GM18502 (cell line): ENCODE measurements around the gene MFAP4.

Source experiments
- ATAC-seq: cut with Tn5 transposase; IDR thresholded peaks from one replicate; pipeline ENCODE4 v1.9.1; 2021; ENCODE audit warnings: mild to moderate bottlenecking; ENCODE audit not compliant: unreplicated experiment, poor library complexity

The MFAP4 gene

DNA sequence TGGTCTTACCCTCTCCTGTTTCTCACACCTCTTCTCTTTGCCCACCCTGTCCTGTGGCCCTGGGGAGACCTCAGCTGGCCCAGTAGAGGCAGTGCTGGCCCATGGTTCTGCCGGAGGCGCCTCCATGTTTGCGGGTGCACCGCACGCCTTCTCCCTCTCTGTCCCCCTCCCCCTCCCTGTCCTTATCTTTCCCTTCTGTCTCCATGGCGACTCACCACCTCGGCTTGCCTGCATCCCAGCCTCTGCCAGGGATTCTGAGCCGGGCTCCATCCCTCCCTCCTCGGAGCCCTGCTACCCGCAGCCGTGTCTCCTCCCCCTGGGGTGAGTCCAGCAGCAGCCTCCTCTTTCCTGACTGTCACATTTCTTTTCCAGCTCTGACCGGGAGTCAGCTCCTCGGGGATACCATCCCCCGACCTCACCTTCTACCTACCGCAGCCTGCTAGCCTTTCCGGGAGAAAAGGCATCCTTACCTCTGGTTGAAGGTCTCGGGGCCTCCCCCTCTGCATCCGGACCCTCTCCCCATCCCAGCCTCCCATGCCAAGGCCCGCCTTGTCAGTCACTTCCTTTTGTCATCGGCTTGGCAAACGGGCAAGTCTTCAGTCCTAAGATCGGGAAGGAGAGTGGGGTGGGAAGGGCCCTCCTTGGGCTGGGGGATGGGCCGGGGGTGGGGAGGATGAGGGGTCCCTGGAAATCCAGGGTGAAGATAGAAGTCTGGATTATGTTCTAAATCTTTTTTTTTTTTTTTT is 24.1 kb upstream of the MFAP4 start, which contains the start of gene RNF112:
TSS of gene RNF112 (plus strand) at position 358 of the 746 bp plus-strand sequence. CDS start at position 535, 177 bp downstream.
- no peak for ATAC-seq

DNA sequence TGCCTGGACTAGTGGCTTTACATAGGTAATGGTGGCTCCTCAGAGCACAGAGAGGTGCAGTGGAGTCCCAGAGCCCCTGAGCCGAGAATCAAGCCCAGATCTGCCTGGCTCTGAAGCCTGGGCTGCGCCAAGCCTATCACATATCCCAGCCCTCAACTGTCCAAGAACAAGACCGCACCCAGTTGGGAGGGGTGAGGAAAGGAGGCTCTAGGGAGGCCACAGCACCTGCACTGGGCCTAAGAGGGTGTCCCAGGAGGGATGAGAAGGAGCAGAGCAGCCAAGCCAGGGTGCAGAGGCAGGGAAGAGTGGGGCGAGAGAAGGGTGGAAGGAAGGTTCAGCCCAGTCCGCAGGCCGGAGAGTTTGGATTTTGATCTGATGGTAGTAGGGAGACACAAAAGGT is 23.1 kb upstream of the MFAP4 start:
- no peak for ATAC-seq

DNA sequence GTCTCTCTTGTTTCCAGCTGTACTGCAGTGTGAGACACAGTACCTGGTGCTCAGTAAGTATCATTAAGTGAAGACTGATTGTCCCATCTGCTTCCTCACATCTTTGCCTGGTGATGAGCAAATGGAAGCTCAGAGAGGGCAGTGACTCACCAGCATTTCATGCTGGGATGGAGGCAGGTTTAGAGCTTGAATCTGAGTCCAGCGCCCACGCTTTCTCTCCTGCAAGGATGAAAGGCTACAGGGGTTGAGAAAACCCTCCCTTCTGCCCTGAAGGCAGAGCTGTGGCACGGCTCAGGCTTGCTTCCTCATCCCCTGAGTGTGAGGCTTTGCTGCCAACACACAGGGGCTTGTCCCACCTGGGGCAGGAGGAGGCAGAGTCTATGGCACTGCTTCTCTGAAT is 22.5 kb upstream of the MFAP4 start:
- no peak for ATAC-seq

DNA sequence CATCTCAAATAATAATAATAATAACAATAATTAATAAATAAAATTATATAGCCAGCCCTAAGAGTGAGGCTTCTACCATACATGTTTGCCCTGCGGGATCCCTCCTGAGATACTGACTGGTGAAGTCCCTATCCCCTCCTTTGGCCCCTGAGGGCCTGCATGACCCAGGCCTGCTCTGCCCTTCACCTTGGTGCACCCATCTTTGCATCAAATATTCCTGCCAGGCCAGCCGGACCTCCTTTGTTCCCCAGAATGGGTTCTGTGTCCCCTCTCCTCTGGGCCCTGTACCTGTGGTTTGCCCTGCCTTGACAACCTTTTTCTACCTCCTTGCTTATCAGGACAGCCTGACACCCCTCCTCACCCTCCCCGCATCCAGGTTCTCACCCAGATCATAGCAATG is 22.1 kb upstream of the MFAP4 start:
- no peak for ATAC-seq

DNA sequence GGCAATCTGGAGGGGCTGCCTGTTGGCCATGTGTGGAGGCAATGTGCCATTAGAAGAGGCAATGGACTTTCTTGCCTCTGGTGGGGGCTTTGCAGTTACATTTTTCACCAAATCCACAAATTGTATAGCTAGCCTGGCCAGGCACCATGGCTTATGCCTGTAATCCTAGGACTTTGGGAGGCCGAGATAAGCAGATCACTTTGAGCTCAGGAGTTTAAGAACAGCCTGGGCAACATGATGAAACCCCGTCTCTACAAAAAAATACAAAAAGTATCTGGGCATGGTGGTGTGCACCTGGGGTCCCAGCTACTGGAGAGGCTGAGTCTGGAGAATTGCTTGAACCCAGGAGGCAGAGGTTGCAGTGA is 21.3 kb upstream of the MFAP4 start:
- no peak for ATAC-seq

DNA sequence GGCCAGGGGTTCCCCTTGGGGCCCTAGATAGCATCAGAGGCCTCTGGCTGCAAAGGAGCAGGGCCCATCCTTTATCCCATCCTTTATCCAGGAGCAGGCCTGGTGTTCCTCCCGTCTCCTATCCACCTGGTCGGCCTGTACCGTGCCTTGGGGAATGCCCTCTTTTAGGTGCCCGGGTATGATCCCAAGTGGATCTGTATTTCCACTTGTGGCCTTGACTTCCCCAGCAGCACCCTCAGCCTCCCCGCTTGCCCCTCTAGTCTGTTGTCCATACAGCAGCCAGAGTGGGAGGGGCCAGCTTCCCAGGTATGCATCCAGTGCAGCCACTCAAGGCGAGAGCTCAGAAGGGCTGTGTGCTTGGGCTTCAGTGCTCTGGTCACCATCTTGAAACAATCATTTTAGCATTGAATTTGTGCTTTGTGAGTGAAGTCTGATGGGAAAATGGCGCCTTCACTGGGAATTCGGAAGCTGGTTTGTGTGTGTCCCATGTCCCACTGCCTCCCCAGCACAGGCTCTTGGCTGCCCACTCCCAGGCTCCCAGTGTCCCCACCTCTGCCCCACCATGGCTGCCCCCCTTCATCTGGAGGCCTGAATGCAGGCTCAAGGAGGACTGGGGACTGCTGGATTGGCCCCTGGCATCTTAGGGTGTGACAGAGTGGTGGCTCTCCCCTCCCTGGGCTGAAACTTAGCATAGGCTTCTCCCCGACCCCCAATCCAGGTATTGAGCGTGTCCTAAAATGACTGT is 20.8 kb upstream of the MFAP4 start:
- ATAC-seq, result no peak

DNA sequence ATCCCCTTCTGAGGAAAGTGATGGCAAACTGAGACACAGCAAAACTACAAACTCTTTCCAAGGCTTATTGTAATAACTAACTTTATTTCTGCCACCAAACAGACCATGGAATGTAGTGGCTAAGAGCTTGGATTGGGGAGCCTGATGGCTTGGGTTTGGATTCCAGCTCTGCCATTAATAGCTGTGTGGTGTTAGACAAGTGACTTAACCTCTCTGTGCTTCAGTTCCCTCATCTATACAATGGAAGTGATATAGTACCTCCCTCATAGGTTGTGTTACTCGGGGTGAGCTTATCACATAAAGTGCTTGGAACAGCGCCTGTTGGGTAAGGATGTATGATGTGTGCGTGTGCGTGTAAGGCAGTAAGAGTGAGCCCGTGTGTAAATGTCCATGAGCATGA is 18.1 kb upstream of the MFAP4 start:
- ATAC-seq, result no peak

DNA sequence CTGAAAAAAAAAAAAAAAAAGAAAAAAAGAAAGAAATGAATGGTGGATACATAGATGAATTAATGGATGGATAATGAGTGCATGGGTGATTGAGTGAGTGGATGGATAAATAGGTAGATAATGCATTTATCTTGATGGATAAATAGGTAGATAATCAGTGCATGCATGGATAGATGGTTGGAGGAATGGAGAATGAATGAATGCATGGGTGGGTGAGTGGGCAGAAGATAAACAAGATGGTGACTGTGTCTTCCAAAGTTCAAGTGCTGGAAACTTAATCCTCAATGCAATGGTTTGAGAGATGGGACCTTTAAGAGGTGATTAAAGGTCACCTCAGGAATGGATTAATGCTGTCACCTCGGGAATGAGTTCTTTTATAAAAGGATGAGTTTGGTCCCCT is 17.3 kb upstream of the MFAP4 start:
- ATAC-seq, result no peak

DNA sequence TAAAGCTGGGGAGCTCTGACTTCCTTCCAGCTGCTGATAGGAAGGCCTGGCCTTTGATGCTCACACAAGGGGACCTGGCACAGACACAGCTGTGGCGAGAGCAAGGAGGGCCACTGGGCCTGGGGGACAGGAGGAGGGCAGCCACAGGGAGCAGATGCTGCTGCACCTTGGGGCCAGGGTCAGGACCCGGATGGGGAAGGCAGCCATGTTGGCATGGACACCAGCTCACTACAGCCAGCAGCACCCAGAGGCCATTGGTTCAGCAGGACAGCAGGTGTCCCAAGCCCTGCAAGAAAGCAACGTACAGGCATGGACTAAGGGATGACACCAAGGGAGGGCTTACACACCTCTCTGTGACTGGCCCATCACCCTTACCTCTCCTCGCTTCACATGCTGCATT is 16.0 kb upstream of the MFAP4 start:
- no peak for ATAC-seq

DNA sequence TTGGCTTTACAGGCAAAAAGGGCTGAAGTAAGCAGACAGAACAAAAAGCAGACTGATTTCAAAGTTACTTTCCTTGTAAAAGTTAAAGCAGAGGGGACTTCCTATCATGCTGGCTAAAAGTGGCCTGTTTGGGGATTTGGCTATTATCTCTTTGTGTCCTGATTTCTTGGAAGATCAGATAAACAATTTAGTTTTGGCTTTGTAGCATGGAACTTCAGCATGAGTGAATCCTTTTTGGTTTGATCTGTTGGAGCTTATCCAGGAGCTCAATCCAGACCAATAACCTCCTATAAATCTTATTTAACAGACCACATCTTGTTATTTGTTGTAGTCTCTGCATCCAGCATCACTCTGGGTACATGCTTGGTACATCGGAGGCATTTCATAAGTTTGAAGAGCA is 15.2 kb upstream of the MFAP4 start:
- ATAC-seq, result no peak

DNA sequence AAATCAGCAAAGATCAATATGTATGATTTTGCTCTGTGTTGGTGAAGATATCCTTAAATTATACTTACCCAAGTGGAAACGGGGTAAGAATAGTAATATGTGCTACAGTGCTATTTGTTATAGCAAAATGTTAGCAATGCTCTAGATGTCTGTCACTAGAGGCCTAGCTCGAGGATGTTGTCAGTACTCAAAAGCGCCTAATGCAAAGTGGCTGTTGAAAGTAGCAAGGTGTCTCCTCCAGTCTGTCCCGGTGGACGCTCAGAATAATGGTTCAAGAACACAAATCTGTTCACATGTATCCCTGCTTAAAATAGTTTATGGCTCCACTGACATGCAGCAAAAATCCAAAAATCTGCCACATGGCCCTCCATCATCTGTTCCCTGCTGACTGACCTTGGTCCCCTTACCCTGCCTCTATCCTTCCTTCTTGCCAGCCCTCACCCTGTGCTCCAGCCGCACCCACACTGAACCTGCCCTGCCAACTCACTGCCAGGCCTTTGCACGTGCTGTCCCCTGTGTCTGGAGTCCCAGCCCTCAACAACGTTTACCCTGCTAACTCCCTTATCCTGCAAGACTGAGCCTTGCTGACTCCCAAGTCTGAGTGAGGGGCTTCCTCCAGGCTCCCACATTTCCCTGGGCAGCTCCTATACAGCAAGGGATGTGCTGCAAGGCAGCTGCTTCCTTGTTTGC is 14.5 kb upstream of the MFAP4 start:
- ATAC-seq, result no peak

DNA sequence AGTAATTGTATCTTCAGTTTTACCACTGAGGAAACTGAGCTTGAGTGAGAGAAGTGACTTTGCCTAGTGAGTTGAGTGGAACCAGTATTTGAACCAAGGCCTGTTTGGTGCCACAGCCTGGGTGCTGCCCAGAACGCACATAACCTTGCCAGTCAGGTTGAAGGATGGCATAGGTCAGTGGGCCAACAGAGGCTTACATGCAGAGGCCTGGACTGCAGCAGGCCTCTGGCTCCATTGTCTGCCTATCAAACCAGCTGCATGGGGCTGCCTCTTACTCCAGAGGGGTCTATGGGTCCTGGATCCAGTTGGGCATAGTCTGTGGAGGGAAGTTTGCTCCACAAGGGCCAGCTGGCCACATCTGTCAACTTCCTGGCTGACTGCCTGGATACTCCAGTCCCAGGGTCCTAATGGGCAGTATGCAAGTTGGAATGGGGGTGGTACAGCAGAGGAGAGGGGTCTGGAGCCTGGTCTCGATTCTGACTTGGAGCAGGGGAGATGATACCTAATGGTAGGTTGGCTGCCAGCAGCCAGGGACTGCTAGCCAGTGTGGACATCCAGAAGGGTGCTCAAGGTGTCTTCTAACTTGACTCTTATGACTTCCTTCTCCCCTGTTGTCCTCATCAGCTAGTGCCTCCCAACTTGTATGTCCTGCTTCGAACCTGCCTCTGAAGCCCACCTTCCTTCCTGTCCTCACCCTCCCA is 12.9 kb upstream of the MFAP4 start:
- no peak for ATAC-seq

DNA sequence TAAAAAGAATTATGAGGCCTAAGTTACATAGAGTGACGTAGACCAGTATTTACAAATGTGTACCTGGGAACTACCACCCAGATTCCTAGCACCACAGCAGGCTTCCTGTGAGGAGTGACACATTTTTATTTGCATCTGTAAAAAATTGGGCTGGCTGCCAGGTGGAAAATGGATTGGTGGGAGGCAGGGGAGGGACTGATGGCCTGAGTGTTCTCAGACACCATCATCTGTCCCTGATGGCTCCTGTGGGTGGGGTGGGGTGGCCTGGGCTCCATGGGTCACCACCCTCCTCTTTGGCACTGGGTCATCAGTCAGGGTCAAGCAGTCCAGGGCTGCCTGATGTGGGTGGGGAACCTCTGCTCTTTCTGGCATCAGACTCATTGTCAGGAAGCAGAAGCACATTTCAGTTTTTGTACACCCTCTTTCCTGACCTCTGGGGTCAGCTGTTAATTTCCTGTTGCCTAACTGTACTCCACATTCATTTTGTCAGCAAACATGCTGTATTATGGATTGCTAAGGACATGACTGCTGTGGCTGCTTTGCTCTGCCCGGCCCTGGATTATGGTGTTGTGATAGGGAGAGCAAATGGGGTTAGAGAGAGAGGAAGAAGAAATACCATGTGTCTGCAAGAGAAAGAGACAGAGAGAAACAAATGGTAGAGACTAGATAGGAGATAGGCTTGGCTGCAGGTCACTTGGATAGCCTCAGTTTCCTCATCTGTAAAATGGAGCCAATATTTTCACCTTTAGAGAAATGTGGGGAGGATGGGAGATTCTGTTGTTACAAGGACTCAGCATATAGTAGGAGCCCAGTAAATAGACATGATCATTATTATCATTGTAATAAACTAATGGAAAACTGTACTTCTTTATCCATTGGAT is 11.6 kb upstream of the MFAP4 start:
- ATAC-seq, result no peak

DNA sequence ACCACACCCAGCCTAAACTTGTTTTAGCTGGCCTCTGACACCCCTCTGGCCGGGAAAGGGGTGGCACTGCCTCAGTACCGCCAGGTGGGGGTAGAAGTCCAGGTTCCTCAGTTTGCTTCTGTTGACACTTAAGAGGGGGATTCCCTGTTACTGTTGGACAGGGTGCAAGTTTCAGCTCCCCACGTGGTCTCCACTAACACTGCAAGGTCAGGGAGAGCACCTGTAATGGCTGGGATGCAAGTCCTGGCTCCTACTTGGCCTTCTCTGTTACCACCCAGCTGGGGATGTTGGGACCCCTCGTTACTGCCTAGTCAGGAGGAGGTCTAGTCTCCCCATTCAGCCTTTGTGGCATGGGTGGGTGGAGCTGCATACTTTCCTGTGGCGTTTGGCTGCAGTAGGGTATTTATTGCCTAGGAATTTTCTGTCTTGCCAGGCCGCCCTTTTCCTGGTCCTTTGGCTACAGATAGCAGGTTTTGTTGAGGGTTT is 10.6 kb upstream of the MFAP4 start:
- no peak for ATAC-seq

DNA sequence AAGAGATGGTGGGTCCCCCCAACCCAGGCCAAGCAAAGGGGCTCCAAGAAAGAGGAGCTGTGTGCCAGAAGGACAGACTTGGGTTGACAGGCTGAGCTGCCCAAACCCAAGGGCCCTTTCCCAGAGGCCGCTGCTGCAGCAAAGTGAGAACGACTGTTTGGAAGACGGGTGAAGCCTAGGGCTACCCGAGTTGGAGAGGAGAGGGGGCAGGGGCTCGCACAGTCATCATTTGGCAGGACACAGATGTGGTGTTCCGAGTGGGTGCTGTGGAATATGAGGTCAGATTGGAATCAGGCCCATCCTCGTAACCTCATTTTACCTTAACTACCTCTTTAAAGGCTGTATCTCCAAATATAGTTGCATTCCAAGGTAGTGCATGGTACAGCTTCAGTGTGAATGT is 5.3 kb upstream of the MFAP4 start:
- no peak for ATAC-seq

DNA sequence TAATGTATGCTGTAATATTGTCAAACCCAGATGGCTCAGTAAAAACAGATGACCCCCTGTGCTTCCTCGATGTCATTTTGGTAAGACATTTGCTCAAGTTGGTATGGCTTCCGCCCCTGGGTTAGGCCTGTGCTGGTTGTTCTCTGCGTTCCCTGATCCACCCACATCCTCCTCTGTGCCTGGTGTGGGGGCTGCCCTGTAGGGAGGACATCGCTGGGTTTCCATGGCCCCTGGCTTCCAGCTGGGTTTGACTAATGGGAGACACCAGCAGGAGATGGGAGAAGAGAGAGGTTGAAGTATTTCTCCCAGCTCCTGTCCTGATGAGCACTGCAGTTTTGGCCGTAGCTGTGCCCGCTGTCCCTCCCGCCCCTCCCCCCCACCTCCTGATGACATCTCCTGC is 4.4 kb upstream of the MFAP4 start:
- no peak for ATAC-seq

DNA sequence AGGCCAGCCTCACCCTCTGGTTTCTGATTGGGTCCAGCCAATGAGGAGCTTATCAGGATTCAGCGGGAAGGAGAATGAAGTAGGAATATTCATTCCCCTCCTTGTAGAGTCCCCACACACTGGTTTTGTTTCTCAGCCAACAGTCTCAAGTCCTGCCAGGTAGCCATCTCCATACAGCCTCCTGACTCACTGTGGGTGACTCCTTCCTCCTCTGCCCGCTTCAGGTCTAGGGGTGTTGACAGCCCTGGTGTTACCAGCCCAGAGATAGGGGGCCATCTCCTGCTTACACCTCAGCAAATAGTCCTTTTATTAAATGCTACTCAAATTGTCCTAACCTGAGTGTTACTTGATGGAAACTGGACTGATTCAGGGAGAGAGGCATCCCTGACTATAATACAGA is 4.0 kb upstream of the MFAP4 start:
- ATAC-seq, result no peak

DNA sequence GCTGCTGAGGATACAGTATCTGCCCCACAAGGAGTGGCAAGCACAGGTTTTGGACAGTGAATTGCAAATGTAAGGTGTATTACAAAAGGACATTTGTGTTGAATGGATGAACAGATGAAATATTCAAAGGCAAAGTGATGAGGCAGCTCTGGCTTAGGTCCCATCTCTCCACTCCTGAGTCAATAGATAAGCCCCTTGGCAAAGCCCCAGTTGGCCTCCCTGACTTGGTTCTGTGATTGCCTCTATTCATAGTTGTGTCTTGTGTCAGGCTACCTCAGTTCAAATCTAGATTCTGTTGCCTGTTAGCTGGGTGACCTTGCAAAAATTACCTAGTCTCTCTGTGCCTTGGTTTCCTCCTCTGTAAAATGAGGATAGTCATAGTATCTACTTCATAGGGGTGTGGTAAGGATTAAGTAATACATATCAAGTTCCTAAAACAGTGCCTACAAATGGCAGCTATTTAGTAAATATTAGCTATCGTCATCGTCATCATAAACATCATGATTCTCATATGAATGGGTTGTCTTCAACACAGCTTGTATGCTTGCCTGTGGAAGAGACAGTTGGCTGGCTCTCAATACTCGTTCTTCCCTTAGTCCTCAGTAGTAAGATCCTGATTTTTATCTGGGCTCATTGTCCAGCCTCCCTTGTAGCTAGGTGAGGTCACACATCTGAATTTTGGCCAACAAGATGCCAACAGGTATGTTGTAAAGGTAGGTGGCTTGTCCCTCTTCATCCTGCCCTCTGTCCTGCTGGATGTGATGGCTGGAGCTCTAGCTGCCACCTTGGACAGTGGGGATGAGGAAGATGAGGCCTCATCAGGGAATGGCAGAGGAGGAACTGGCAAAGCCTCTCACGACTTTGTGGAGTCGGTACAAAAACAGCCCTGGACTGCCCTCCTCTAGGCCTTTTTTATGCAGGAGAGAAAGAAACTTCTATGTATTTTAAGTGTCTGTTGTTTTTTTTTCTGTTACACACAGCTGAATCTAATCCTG is 2.1 kb upstream of the MFAP4 start:
- no peak for ATAC-seq
